Peyer's patch (tissue), 4 donors: ENCODE data around the gene FGF5.

Source experiments
- POLR2A ChIP-seq, 2 donors: fragments of 450-650 bp; IDR thresholded peaks; one replicate each; pipeline ENCODE4 v1.5.1; 2017; ENCODE audit warnings: antibody characterized with exemption in 2 of 2, mild to moderate bottlenecking in 2 of 2, moderate library complexity in 2 of 2
- TF ChIP-seq, protein P1 (sequence below), 6 experiments: fragments of 450-650 bp in 4 of 6; fragments of 200-600 bp in 2 of 6; sonication (generic) in 1 of 6; IDR thresholded peaks; one replicate each; pipeline ENCODE4 v1.5.1; 2017 to 2019; ENCODE audit warnings: antibody characterized with exemption in 6 of 6, mild to moderate bottlenecking in 3 of 6, moderate library complexity in 1 of 6

DNA sequence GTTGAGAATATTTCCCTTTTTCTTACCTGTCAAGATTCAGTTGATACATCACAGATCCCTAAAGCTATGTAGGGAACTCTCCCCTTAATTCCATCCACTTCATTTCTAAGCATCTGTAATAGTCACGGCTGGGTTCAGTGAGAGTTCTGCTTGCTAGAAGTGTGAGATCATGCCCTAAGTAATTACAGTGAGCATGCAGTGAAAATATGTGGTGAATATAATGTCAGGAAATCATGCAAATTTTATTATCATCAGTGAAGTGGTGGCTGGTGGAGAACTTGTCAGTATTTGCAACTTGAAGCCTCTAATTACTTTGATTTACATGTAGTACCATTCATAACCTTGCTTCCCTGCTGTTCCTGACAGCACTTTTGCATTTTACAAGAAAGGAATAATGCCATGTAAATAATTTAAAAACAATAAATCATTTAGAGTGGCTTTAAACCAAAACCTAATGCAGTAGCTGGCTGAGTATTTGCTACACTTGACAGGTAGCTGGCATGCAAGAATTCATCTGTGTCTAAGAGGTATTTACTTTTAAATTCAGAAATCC lies 40.8 kb downstream of the FGF5 start:
- TF ChIP-seq, protein P1, sequence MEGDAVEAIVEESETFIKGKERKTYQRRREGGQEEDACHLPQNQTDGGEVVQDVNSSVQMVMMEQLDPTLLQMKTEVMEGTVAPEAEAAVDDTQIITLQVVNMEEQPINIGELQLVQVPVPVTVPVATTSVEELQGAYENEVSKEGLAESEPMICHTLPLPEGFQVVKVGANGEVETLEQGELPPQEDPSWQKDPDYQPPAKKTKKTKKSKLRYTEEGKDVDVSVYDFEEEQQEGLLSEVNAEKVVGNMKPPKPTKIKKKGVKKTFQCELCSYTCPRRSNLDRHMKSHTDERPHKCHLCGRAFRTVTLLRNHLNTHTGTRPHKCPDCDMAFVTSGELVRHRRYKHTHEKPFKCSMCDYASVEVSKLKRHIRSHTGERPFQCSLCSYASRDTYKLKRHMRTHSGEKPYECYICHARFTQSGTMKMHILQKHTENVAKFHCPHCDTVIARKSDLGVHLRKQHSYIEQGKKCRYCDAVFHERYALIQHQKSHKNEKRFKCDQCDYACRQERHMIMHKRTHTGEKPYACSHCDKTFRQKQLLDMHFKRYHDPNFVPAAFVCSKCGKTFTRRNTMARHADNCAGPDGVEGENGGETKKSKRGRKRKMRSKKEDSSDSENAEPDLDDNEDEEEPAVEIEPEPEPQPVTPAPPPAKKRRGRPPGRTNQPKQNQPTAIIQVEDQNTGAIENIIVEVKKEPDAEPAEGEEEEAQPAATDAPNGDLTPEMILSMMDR (IDR thresholded peaks at IDR 0.05): no peak
- TF ChIP-seq POLR2A (IDR thresholded peaks at IDR 0.05): no peak
